ENCODE results near the gene KRT17. TPM values are rescaled to one million over a fixed set of nuclear protein-coding genes. Genes with fewer than 3 reads are reported as not detected.

Gene KRT17
- not detected for polyA plus RNA-seq

GRCh38 chr17:41624208-41625101 is at the start of gene KRT17:
KRT17 (minus strand) TSS chr17:41624575; CDS start chr17:41624509, 66 bp downstream.
- peaks cover 2% of the 10 kb centered on the region for H3K27me3 Mint-ChIP-seq
- no peaks in the 10 kb centered on the region for H3K9me3 Mint-ChIP-seq
- H3K4me1 Mint-ChIP-seq = peaks cover 0 to 6% (median 0%) of the 10 kb centered on the region in 3 donors
- H3K27ac Mint-ChIP-seq = no peak within 1 kb of the TSS
- H3K36me3 Mint-ChIP-seq = no peaks in the 10 kb centered on the region
- no peak within 1 kb of the TSS for H3K4me3 Mint-ChIP-seq

GRCh38 chr17:41672153-41672552 is 47.8 kb upstream of the KRT17 start:
- Mint-ChIP-seq H3K27ac (peak overlapping the region in 1 of 3 donors; percentile 16), H3K4me3 (no peak overlapping the region), H3K9me3 (no peaks in the 10 kb centered on the region), H3K27me3 (no peaks in the 10 kb centered on the region), H3K36me3 (peaks cover 5% of the 10 kb centered on the region), H3K4me1 (peaks cover 17 to 27% (median 26%) of the 10 kb centered on the region in 3 donors)

GRCh38 chr17:41667280-41668041 is 43.1 kb upstream of the KRT17 start:
- no peaks in the 10 kb centered on the region for H3K9me3 Mint-ChIP-seq
- peaks cover 25 to 26% (median 26%) of the 10 kb centered on the region in 3 donors for H3K4me1 Mint-ChIP-seq
- no peaks in the 10 kb centered on the region for H3K27me3 Mint-ChIP-seq
- peak overlapping the region; percentile 92 to 99 (median 99) for H3K27ac Mint-ChIP-seq
- peaks cover 2% of the 10 kb centered on the region for H3K36me3 Mint-ChIP-seq
- peak overlapping the region; percentile 85 to 97 (median 92) for H3K4me3 Mint-ChIP-seq

GRCh38 chr17:41666708-41667279 is 42.4 kb upstream of the KRT17 start:
- peak overlapping the region; percentile 92 to 99 (median 99) for H3K27ac Mint-ChIP-seq
- H3K4me3 Mint-ChIP-seq = peak overlapping the region; percentile 85 to 97 (median 91)
- H3K9me3 Mint-ChIP-seq = no peaks in the 10 kb centered on the region
- peaks cover 25 to 26% (median 26%) of the 10 kb centered on the region in 3 donors for H3K4me1 Mint-ChIP-seq
- H3K36me3 Mint-ChIP-seq = peaks cover 2% of the 10 kb centered on the region
- no peaks in the 10 kb centered on the region for H3K27me3 Mint-ChIP-seq

- Mint-ChIP-seq H3K4me3 (peak overlapping the region; percentile 85 to 97 (median 91)), H3K36me3 (peaks cover 2% of the 10 kb centered on the region), H3K4me1 (peaks cover 25 to 26% (median 26%) of the 10 kb centered on the region in 3 donors), H3K27me3 (no peaks in the 10 kb centered on the region), H3K27ac (peak overlapping the region; percentile 92 to 99 (median 99)), H3K9me3 (no peaks in the 10 kb centered on the region)
These were observed 41.9 kb upstream of the KRT17 start for GRCh38 chr17:41666237-41666641.

GRCh38 chr17:41665566-41666236 is 41.3 kb upstream of the KRT17 start:
- Mint-ChIP-seq H3K4me3 (peak overlapping the region; percentile 85 to 97 (median 91)), H3K27me3 (no peaks in the 10 kb centered on the region), H3K9me3 (no peaks in the 10 kb centered on the region), H3K4me1 (peaks cover 25 to 26% (median 26%) of the 10 kb centered on the region in 3 donors), H3K27ac (peak overlapping the region; percentile 92 to 99 (median 99)), H3K36me3 (peaks cover 2% of the 10 kb centered on the region)

- peaks cover 25 to 26% (median 26%) of the 10 kb centered on the region in 3 donors for H3K4me1 Mint-ChIP-seq
- peaks cover 2% of the 10 kb centered on the region for H3K27me3 Mint-ChIP-seq
- no peaks in the 10 kb centered on the region for H3K9me3 Mint-ChIP-seq
- H3K27ac Mint-ChIP-seq = peak overlapping the region; percentile 92 to 99 (median 99)
- H3K36me3 Mint-ChIP-seq = peaks cover 2% of the 10 kb centered on the region
- H3K4me3 Mint-ChIP-seq = peak overlapping the region; percentile 85 to 97 (median 91)
These were observed 40.5 kb upstream of the KRT17 start for GRCh38 chr17:41664587-41665565.

GRCh38 chr17:41664172-41664457 is 39.7 kb upstream of the KRT17 start:
- H3K4me1 Mint-ChIP-seq = peaks cover 23 to 26% (median 24%) of the 10 kb centered on the region in 3 donors
- peaks cover 2% of the 10 kb centered on the region for H3K27me3 Mint-ChIP-seq
- no peaks in the 10 kb centered on the region for H3K36me3 Mint-ChIP-seq
- H3K27ac Mint-ChIP-seq = peak overlapping the region in 1 of 3 donors; percentile 91
- H3K9me3 Mint-ChIP-seq = no peaks in the 10 kb centered on the region
- peak overlapping the region in 1 of 4 donors; percentile 74 for H3K4me3 Mint-ChIP-seq

GRCh38 chr17:41663451-41664171 is 39.2 kb upstream of the KRT17 start:
- H3K27me3 Mint-ChIP-seq = peaks cover 2% of the 10 kb centered on the region
- peak overlapping the region in 1 of 3 donors; percentile 91 for H3K27ac Mint-ChIP-seq
- H3K4me3 Mint-ChIP-seq = peak overlapping the region in 1 of 4 donors; percentile 74
- peaks cover 23 to 26% (median 24%) of the 10 kb centered on the region in 3 donors for H3K4me1 Mint-ChIP-seq
- no peaks in the 10 kb centered on the region for H3K9me3 Mint-ChIP-seq
- H3K36me3 Mint-ChIP-seq = no peaks in the 10 kb centered on the region

- Mint-ChIP-seq H3K27ac (no peak overlapping the region), H3K9me3 (no peaks in the 10 kb centered on the region), H3K4me3 (no peak overlapping the region), H3K4me1 (peaks cover 6 to 9% (median 7%) of the 10 kb centered on the region in 3 donors), H3K36me3 (no peaks in the 10 kb centered on the region), H3K27me3 (peaks cover 6% of the 10 kb centered on the region)
These were observed 35.9 kb upstream of the KRT17 start for GRCh38 chr17:41660221-41660711.

- no peak overlapping the region for H3K27ac Mint-ChIP-seq
- H3K36me3 Mint-ChIP-seq = no peaks in the 10 kb centered on the region
- peaks cover 6 to 9% (median 7%) of the 10 kb centered on the region in 3 donors for H3K4me1 Mint-ChIP-seq
- peaks cover 6% of the 10 kb centered on the region for H3K27me3 Mint-ChIP-seq
- H3K4me3 Mint-ChIP-seq = no peak overlapping the region
- no peaks in the 10 kb centered on the region for H3K9me3 Mint-ChIP-seq
These were observed 35.2 kb upstream of the KRT17 start for GRCh38 chr17:41659427-41660212.

GRCh38 chr17:41658846-41659245 is 34.5 kb upstream of the KRT17 start:
- Mint-ChIP-seq H3K36me3 (no peaks in the 10 kb centered on the region), H3K27ac (no peak overlapping the region), H3K4me1 (peaks cover 6 to 9% (median 6%) of the 10 kb centered on the region in 3 donors), H3K4me3 (no peak overlapping the region), H3K27me3 (peaks cover 6% of the 10 kb centered on the region), H3K9me3 (no peaks in the 10 kb centered on the region)

Measured in IgD-negative memory B cell (primary cell).